ENCODE measurements around the gene TMEM128.
"Not testable (repeated sequence)": the region's sequence is repeated elsewhere in the genome, so short reads cannot be mapped to it uniquely, and the experiment has no call there.

Gene TMEM128

GRCh38 chr4:4254666-4255065 lies 6.6 kb upstream of the TMEM128 start:
- no peak for DNase-seq (ENCODE audit: low read depth in 2 of 2)

- no peak for DNase-seq (ENCODE audit: low read depth in 2 of 2)
Measured at GRCh38 chr4:4254199-4254598, 6.2 kb upstream of the TMEM128 start.

- no peak for DNase-seq (ENCODE audit: low read depth in 2 of 2)
Measured at GRCh38 chr4:4249866-4250265, 1.8 kb upstream of the TMEM128 start.

- DNase-seq (ENCODE audit: low read depth in 2 of 2), result not testable (repeated sequence)
Measured at GRCh38 chr4:4249342-4249741, 1.3 kb upstream of the TMEM128 start.

- DNase-seq (ENCODE audit: low read depth in 2 of 2), result no peak
Measured at GRCh38 chr4:4248885-4249203, 821 bp upstream of the TMEM128 start.

- no peak for DNase-seq (ENCODE audit: low read depth in 2 of 2)
Measured at GRCh38 chr4:4247696-4248028, 361 bp downstream of the TMEM128 start.

- DNase-seq (ENCODE audit: low read depth in 2 of 2), result no peak
Measured at GRCh38 chr4:4245172-4245571, 2.9 kb downstream of the TMEM128 start.

GRCh38 chr4:4239551-4239950 lies 8.5 kb downstream of the TMEM128 start:
- DNase-seq (ENCODE audit: low read depth in 2 of 2), result not testable (repeated sequence)

- DNase-seq (ENCODE audit: low read depth in 2 of 2), result no peak
Measured at GRCh38 chr4:4233610-4234009, 14.4 kb downstream of the TMEM128 start.

GRCh38 chr4:4228356-4228668 lies 19.7 kb downstream of the TMEM128 start:
- DNase-seq (ENCODE audit: low read depth in 2 of 2), result no peak

GRCh38 chr4:4227510-4228355 lies 20.3 kb downstream of the TMEM128 start:
- DNase-seq (ENCODE audit: low read depth in 2 of 2), result no peak

GRCh38 chr4:4226606-4227438 lies 21.2 kb downstream of the TMEM128 start, which contains the start of gene OTOP1:
Gene OTOP1, minus strand, starts transcription at chr4:4226929. Its CDS starts 65 bp downstream, at chr4:4226864.
- no peak for DNase-seq (ENCODE audit: low read depth in 2 of 2)

GRCh38 chr4:4225915-4226605 lies 22.0 kb downstream of the TMEM128 start:
- DNase-seq (ENCODE audit: low read depth in 2 of 2), result no peak

- no peak for DNase-seq (ENCODE audit: low read depth in 2 of 2)
Measured at GRCh38 chr4:4217113-4217512, 30.9 kb downstream of the TMEM128 start.

GRCh38 chr4:4216648-4217047 lies 31.4 kb downstream of the TMEM128 start:
- no peak for DNase-seq (ENCODE audit: low read depth in 2 of 2)

GRCh38 chr4:4213674-4214073 lies 34.3 kb downstream of the TMEM128 start:
- DNase-seq (ENCODE audit: low read depth in 2 of 2), result not testable (repeated sequence)

GRCh38 chr4:4206204-4206603 lies 41.8 kb downstream of the TMEM128 start:
- no peak for DNase-seq (ENCODE audit: low read depth in 2 of 2)

- DNase-seq (ENCODE audit: low read depth in 2 of 2), result no peak
Measured at GRCh38 chr4:4204401-4204745, 43.6 kb downstream of the TMEM128 start.

GRCh38 chr4:4203688-4204400 lies 44.2 kb downstream of the TMEM128 start:
- no peak for DNase-seq (ENCODE audit: low read depth in 2 of 2)

- no peak for DNase-seq (ENCODE audit: low read depth in 2 of 2)
Measured at GRCh38 chr4:4202510-4202909, 45.5 kb downstream of the TMEM128 start.

- DNase-seq (ENCODE audit: low read depth in 2 of 2), result no peak
Measured at GRCh38 chr4:4200624-4201023, 47.4 kb downstream of the TMEM128 start.

- DNase-seq (ENCODE audit: low read depth in 2 of 2), result no peak
Measured at GRCh38 chr4:4195354-4195753, 52.7 kb downstream of the TMEM128 start.

Data from stimulated activated CD4-positive, alpha-beta T cell treated with anti-CD3 and anti-CD28 coated beads, Interleukin-4, amount 100 ng/mL, for 48 hours (primary cell).